ENCODE measurements around the gene STK10.
A peak's percentile ranks its signal among the peaks of the same experiment; 100 is the strongest.

Gene STK10

GRCh38 chr5:172106511-172107356 lies 81.3 kb downstream of the STK10 start:
- DNase-seq = peak; percentile 42 to 69 (median 58)

GRCh38 chr5:172105811-172106210 lies 82.2 kb downstream of the STK10 start:
- DNase-seq = no peak

- DNase-seq = no peak
Measured at GRCh38 chr5:172104801-172105701, 83.0 kb downstream of the STK10 start.

- peak in 3 of 4 experiments; percentile 37 to 46 (median 44) for DNase-seq
Measured at GRCh38 chr5:172104021-172104420, 84.0 kb downstream of the STK10 start.

GRCh38 chr5:172102913-172103626 lies 85.0 kb downstream of the STK10 start:
- no peak for DNase-seq

GRCh38 chr5:172102218-172102870 lies 85.7 kb downstream of the STK10 start:
- no peak for DNase-seq

- no peak for DNase-seq
Measured at GRCh38 chr5:172101547-172102217, 86.3 kb downstream of the STK10 start.

GRCh38 chr5:172098883-172099282 lies 89.1 kb downstream of the STK10 start:
- DNase-seq = no peak

- DNase-seq = no peak
Measured at GRCh38 chr5:172098046-172098445, 90.0 kb downstream of the STK10 start.

- DNase-seq = no peak
Measured at GRCh38 chr5:172097356-172097755, 90.7 kb downstream of the STK10 start.

- no peak for DNase-seq
Measured at GRCh38 chr5:172096207-172096940, 91.7 kb downstream of the STK10 start.

- no peak for DNase-seq
Measured at GRCh38 chr5:172095368-172096206, 92.4 kb downstream of the STK10 start.

- no peak for DNase-seq
Measured at GRCh38 chr5:172093965-172094364, 94.1 kb downstream of the STK10 start.

- no peak for DNase-seq
Measured at GRCh38 chr5:172093559-172093958, 94.5 kb downstream of the STK10 start.

- no peak for DNase-seq
Measured at GRCh38 chr5:172091956-172092732, 95.9 kb downstream of the STK10 start.

- no peak for DNase-seq
Measured at GRCh38 chr5:172090976-172091547, 97.0 kb downstream of the STK10 start.

GRCh38 chr5:172089298-172090117 lies 98.5 kb downstream of the STK10 start:
- no peak for DNase-seq

GRCh38 chr5:172088801-172089200 lies 99.2 kb downstream of the STK10 start:
- no peak for DNase-seq

Data from suppressor macrophage (primary cell).